Testis (tissue), 2 donors: ENCODE results near the gene DDR2.

Source experiments
- CTCF ChIP-seq, 3 experiments: fragments of 450-650 bp in 2 of 3; fragments of 200-600 bp in 1 of 3; sonication (generic) in 1 of 3; IDR thresholded peaks; one replicate each; pipeline ENCODE4 v1.5.1; 2016 to 2019; ENCODE audit warnings: antibody characterized with exemption in 3 of 3, mild to moderate bottlenecking in 2 of 3, moderate library complexity in 1 of 3
- POLR2A ChIP-seq: fragments of 450-650 bp; IDR thresholded peaks from one replicate; pipeline ENCODE4 v1.6.1; 2017; ENCODE audit warnings: antibody characterized with exemption, mild to moderate bottlenecking, moderate library complexity

GRCh38 chr1:162590101-162590500 is 42.2 kb upstream of the DDR2 start:
- TF ChIP-seq POLR2A (no peak), CTCF (IDR thresholded peaks at IDR 0.05) (no peak)
